Middle frontal gyrus (tissue), 1 donor: ENCODE results near the gene AP1AR.

Experiments
- DNase-seq: peaks from one replicate; pipeline ENCODE4 v3.0.0-alpha.2; 2015; ENCODE audit warnings: low spot score; ENCODE audit errors: extremely low spot score

The AP1AR gene

DNA sequence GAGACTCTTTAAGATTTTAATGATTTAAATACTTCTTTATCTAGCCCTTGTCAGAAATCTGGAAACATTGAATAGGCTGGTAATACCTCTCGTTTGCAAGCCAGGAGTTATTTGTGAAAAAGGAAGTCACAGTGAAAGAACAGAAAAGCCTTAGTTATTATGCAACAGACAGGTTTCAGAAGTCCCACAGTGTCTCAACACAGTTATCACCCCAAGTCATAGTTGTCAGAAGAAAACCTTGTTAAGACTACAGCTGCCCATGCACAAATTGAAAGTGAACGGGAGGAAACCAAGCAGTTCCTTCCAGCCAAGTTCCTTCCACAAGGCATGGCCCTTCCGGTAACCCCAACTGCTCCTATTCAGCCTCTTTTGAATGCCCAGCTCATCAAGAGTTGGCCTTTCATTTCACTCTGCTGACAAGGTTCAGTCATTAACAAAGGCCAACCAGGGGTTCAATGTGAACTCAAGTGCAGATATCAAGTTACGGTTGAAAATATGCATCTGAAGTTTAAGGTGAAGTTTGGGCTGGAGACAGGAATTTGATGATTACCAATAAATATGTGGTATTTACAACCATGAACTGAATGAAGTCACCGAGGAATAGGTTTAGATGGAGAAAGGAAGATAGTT is 81.1 kb downstream of the AP1AR start:
- DNase-seq: no peak

DNA sequence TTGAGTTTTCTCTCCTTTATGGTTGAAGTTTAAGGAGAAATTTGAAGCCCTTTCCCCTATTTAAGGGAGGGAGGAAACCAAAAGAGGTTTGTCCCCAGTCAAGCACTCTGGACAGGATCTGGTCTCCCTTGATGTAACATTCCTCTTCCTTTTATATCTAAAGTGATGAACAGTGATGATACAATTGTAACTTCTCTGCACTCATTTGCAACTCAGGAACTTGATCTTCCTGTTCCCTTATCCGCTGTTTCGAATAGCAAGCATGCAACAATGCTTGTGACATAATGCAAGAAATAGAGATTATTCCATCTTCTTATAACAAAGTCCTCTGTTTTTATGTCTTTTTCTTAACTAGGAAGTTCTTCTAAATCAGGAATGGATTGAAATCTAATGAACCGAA is 83.9 kb downstream of the AP1AR start:
- DNase-seq: no peak

DNA sequence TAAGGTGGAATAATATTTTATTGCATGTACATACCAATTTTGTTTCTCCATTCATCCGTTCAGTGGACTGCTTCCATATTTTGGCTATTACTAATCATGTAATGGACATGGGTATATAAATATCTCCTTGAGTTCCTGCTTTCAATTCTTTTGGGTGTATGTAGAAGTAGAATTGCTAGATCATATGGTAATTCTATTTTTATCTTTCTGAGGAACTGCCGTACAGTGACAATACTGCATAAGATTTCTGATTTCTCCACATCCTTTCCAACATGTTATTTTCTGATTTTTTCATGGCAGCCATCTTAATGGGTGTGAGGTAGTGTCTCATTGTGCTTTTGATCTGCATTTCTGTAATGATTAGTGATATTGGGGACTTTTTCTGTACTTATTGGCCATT is 84.8 kb downstream of the AP1AR start:
- DNase-seq: no peak

DNA sequence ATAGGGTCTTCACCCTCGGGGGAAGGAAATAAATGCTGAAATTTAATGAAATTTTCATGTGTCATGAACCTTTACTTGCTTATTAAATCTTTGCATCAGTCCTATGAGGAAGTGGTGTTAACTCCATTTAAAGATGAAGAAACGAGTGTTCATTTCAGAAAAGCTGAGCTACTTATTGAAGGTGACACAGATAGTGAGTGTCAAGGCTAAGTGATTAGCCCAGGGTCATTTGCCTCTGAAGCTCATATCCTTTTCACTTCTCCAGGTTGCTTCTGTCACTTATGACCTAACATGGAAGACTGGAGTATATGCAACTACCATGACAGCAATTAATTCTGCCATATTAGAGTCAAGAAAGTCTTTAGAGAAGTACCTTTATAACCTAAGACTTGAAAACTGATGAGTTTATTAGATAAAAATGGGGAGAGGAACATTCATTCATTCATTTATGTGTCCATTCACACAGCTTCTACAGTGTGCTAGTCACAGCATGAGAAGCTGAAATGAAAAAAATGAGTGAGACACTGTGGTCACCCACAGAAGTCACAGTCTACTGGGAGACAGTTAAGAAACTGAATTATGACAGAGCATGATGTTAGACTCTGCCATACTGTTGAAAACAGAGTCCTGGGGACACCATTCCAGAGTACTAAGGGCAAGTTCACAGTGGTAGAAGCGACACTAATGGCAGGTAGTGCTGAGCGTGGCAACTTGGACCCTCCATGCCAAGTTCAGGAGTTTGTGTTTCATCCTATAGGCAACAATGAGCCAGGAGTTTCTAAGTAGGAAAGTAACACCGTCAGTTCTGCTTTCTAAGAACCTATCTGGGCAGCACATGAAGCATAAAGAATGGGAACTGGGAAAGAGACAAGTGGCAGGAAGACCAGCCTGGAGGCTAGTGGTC is 86.9 kb downstream of the AP1AR start:
- no peak for DNase-seq
